ELR (cell line): ENCODE data around the gene ZDHHC5.
A peak's percentile ranks its signal among the peaks of the same experiment; 100 is the strongest.
"Not testable (repeated sequence)": the region's sequence is repeated elsewhere in the genome, so short reads cannot be mapped to it uniquely, and the experiment has no call there.

Experiments
- DNase-seq: peaks from one replicate; pipeline ENCODE4 v3.0.0-alpha.2; 2015; ENCODE audit warnings: low read depth

Gene ZDHHC5

DNA sequence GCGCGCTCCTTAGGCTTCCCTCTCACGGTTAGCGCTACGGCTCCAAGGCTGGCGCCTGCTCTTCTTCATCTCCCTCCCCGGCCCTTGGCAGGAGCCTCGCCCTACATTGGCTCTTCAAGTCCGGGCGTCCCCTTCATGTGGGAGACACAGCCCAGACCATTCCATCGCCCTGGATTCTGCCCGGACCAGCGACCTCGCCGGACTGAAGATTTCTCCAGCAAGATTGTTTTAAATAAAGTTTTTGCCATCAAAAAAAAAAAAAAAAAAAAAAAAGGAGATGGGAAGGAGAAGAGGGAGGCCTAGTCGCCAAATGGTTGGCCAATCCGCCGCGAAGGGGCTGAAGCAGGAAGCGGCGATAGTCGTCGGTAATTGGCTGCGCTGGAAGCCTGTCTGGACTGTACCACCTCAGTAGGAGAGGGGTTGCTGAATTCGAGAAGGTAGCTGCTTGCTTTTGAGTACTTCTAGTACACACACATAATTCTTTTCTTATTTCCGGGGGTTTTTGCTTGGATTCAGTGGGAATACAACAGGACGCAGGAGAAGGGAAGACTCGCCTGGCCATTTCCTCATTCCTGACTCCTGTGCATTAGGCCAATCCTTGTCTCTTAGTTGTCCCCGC, 688 bp upstream of the ZDHHC5 start:
- DNase-seq, result peak; percentile 99

DNA sequence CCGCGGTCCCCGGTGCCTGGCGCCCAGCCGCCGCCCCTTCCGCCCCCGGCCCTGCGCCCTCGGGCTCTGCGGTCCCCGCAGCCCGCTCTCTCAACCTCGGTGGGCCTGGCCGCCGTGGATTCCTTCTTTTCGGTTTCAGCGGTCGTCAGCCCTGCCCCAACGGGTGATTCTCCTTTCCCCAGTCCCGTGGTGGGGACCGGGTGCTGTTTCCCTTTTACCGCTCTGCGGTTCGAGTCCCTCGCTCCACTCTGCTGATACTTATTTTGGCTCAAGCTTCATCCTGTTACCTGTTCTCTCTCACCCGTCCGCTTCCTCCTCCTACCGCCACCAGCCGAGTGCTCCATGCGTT, 494 bp downstream of the ZDHHC5 start:
- peak; percentile 44 for DNase-seq

DNA sequence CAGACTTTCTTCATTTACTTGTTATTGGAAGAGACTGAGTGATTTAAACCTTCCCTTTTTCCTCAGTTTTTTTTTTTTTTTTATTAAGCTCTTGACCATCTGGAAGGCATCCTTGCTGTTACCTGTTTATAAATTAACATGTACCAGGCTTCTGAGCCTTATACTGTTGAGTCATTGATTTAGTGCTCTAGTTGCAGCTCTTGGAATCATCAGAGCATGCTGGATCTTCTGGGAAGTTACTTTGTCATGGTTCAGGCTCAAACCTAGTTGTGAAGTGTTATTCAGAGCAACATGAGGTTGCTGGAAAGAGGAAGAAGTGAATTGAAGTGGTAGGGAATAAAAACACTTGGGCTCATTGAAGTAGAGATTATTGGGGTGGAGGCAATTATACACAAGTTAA, 6.3 kb downstream of the ZDHHC5 start:
- DNase-seq, result no peak

DNA sequence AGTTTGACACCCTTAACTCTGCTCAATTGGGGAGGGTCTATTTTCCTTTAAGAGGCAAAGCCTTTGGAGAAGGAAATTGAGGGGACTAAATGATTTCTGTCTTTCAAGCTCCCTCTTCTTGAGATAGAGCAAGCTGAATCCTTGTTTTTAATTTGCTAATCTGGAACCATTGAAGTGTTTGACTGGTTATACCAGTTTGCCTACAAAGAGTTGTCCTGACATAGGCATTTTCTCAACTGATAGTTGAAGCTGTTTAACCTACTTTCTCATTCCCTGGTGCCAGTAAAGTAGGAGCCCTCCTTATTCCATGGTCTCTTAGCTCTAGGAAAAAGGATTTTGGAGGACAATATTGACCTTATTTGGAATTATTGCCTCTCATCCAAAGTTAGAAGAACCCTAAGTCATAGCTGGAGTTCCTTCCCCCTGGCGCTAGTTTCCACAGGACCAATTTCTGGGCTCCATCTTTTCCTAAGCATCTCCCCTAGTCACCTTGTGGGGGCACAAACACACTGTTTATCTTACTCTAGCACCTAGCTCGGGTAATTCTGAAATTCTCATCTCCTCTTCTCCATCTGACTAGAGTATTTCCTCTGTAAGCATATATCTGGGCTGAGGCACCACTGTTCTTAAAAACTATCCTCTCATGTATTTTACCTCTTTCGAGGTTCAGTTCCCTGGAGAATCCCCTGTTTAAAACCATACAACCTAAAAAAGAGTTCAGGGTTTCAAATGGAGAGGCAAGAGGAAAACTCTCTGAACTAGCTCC, 7.4 kb downstream of the ZDHHC5 start:
- DNase-seq, result no peak

DNA sequence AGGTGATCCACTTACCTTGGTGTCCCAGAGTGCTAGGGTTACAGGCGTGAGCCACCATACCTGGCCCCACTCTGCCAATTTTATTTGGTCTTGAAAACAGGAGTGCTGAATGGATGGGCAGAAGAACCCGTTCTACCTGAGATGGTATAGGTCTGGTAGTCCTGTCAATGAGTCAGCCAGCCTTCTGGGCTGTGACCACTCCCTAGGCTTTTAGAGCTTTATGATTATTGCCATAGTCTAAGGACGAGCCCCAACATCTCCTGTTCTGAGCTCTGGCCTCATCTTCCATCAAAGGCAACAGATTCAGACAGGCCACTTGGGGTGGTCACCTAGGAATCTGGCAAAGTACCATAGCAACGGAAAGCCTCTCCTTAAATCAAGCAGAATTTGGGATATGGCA, 11.5 kb downstream of the ZDHHC5 start:
- no peak for DNase-seq

DNA sequence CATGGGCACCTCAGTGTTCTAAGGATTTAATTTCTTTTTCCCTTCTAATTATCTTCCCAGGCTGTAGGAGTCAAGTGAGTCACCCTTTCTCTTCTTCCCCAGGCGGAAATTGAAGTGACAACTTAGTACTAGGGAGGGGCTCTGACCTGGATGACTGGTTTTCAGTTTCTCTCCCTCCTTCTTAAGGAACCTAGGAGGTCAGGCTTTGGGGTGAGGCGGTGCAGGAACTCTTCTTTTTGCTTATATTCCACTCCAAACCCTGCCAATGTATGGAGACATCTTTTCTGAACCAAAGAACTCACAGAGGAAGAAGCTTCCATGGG, 12.6 kb downstream of the ZDHHC5 start:
- peak; percentile 62 for DNase-seq

DNA sequence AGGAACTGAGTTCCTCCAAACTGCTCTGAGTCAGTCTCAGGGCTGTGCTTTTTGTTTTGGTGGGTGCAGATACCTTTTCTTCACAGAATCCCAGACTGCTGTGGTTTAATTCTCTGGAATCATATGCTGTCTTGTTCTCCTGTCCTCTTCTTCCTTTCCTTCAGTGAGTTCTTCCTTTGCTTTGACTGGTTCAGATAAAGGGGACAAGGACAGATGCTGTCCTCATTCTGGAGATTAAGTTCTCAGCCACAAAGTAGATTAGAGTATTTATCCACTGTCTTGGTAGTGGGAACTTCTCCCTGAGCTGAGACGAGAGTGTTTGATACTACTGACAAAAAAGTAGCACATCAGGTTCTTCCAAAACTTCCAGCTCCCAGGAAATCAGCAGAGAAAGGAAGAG, 13.3 kb downstream of the ZDHHC5 start:
- DNase-seq, result no peak

DNA sequence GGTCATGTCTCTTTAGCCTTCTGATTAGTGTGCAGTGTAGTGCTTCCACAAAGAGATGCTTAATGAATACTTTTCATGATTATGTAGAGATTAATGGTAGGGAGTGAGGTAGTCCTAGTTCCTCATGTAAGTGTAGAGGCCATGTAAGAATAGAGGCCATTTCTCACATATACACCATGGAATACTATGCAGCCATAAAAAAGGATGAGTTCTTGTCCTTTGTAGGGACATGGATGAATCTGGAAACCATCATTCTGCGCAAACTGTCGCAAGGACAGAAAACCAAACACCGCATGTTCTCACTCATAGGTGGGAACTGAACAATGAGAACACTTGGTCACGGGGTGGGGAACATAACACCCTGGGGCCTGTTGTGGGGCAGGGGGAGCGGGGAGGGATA, 22.6 kb downstream of the ZDHHC5 start:
- not testable (repeated sequence) for DNase-seq

DNA sequence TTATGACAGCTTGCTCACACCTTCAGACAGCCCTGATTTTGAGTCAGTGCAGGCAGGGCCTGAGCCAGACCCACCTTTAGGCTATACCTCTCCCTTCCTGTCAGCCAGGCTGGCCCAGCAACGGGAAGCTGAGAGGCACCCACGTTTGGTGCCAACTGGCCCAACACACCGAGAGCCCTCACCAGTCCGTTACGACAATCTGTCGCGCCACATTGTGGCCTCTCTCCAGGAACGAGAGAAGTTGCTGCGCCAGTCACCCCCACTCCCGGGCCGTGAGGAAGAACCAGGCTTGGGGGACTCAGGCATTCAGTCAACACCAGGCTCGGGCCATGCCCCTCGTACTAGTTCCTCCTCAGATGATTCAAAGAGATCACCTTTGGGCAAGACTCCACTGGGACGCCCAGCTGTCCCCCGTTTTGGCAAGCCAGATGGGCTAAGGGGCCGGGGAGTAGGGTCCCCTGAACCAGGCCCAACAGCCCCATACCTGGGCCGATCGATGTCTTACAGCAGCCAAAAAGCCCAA, 31.0 kb downstream of the ZDHHC5 start:
- no peak for DNase-seq

DNA sequence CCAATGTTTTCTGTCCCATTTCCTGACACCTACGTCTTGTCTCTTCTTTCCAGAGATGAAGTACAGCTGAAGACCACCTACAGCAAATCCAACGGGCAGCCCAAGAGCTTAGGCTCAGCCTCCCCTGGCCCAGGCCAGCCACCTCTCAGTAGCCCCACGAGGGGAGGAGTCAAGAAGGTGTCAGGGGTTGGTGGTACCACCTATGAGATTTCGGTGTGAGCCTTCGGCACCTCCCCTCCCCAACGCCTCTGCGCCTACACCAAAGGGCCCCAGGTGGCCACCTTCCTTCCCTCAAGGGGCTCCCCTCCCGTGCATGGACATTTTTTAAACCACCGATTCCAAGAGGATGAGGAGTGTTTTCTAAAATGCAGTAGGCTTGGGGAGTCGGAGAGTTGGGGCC, 31.9 kb downstream of the ZDHHC5 start:
- no peak for DNase-seq

DNA sequence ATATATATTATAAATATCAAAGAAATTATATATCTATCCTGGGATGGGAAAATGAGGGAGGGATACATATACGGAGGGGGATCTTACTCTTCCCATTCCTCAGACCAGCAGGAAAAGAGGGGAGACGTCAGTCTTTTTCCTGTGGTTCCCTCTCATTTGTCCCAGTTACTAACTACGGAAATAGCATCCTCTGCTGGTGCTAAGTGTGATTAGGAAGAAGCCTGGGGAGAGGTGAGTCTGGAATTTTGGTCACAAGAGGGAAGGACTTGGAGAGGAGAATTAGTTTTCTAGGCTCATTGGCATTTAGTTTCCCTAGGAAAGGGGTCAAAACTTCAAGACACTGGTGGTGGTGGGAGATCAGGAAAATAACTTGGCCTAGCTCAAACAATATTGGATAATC, 32.5 kb downstream of the ZDHHC5 start:
- DNase-seq, result no peak

DNA sequence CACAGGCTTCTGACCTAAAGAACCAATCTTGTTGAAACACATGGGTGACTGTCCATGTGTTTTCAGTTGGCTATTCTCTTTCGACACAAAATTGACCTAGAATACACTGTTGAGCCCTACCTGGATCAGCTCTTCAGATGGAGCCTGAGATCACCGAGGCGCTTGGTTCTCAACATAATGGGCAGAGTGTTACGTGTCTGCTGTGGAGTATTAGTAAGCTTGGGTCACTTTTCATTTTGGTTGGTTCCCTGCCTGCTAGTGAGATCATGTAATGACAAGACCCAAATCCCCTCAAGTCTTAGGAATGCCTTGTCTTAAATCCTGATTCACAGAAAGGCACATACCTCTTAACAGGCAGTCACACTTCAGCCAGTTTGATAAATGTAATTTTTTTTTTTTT, 35.4 kb downstream of the ZDHHC5 start:
- DNase-seq, result no peak

DNA sequence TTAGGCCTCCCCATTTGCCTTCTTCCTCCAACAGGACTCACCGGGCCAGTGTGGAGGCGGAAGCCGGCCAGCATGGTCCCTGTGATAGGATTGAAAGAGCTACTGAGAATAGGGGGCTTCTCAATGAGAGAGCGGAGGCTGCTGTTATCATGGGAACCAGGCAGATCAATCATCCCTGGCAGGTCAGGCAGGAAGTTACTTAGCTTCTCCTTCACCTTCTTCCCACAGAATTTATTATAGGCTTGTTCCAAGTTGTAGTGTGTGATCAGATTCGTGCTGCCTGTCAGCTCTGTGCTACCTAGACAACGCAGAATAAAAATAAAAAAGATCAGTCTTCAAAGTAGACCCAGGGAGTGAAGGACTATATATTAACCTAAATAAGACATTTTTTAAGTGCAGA, 37.0 kb downstream of the ZDHHC5 start:
- no peak for DNase-seq

DNA sequence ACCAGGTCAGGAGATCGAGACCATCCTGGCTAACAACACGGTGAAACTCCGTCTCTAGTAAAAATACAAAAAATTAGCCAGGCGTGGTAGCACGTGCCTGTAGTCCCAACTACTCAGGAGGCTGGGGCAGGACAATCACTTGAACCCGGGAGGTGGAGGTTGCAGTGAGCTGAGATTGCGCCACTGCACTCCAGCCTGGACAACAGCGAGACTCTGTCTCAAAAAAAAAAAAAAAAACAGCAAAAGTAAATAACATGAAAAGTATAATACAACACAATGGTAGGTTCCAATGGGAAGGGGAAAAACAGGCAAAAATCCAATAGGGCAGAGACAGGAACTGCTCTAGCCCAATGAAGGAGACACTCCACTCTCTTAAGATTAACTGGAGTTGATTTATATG, 37.5 kb downstream of the ZDHHC5 start:
- DNase-seq, result not testable (repeated sequence)

DNA sequence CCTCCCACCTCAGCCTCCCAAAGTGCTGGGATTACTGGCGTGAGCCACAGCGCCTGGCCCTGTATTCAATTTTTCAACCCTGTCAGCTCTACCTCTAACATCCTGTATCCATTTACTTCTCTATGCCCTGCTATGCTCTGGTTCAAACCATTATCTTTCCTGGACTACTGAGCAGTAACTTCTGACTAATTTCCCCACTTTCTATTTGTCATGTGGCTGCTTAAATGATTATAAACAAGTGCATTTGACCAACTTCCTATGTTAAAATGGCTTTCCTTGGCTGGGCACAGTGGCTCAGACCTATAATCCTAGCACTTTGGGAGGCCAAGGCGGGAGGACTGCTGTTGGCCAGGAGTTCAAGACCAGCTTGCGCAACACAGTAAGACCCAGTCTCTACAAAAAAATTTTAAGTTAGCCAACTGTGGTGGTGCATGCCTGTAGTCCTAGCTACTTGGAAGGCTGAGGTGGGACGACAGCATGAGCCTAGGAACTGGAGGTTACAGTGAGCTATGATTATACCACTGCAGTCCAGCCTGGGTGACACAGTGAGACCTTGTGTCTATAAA, 42.0 kb downstream of the ZDHHC5 start:
- no peak for DNase-seq

DNA sequence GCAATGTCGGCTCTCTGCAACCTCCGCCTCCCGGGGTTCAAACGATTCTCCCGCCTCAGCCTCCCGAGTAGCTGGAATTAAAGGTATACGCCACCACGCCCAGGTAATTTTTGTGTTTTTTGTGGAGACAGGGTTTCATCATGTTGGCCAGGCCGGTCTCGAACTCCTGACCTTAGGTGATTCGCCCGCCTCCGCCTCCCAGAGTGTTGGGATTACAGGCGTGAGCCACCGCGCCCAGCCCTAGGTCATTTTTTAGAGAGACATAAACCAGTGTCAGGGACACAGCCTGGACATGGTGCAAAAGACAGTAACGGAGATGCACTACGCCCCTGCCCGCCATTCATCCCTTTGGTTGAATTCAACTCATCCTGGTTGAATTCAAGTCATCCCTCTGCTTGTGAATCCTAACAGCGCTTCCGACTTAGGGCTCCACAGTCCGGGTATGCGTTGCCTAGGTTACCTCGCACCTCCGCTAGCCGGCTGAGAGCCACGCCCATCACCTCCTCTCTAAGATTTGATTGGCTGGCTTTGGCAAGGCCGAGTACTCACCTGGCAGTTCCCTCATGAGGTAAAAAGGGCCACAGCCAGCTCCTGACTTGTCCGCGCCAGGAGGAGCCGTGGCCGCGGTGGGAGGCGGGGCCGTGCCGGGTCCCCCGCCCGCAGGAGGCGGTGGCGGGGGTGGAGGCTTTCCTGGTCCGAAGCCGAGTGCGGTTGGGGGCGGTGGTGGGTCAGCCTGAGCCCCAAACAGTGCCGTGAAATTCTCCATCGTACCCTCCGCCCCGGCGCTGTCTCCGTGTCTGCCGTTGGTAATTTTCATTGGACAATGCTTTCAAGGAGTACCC, 43.7 kb downstream of the ZDHHC5 start, which contains the start of gene MED19:
Gene MED19 (minus strand): TSS at position 802 of the 842 bp plus-strand sequence. CDS start 36 bp downstream, at position 766.
- peak; percentile 82 for DNase-seq

DNA sequence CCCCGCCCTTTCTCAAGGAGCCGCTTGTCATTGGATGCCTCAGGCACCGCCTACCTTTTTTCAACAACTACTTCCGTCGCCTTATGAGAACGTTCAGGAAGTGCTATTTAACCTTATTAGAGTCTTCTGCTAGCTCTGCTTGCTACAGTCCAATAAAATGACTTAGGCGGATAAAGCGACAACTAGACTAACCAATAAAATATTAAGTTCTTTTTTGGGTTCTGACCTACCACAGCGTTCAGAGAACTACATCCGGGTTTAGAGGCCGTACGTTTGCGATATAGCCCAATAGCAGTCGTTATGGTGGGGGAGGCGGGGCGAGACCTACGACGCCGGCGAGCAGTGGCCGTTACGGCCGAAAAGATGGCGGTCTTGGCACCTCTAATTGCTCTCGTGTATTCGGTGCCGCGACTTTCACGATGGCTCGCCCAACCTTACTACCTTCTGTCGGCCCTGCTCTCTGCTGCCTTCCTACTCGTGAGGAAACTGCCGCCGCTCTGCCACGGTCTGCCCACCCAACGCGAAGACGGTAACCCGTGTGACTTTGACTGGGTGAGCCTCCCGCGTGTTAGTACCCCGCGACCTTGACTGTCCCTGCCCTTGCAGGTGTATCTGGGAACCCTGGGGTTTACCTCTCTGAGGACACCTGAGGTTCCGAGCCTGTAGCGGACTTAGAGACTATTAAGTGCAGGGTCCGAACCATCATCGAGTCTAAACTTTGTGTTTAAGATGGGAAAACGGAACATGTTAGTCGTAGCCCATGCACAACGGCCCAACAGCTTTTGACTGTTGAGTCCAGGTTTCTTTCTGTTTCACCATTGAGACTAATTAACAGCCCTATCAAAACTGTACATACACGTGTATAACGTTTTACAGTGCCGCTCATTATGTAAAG, 44.6 kb downstream of the ZDHHC5 start, which contains the start of gene TMX2:
Gene TMX2 (plus strand): TSS at position 338 of the 895 bp plus-strand sequence. CDS start 26 bp downstream, at position 364.
- peak; percentile 99 for DNase-seq

DNA sequence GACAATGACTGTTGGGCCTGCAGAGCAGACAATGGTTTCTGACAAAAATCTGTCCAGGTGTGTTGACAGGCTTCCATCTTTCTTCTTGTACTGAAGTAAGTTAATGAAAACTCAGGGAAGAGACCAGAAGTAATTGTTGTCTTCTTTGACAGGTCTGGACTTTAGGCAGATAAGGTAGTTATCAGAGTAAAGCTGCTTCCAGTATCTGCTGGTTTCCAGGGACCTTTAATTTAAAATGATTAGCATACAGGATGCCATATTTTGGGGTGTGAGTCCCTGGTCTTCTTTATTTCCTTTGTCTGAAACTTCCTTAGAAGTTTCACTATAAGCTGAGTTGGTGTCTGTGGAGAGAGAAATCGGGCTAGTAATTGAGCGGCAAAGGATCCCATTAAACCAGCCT, 45.9 kb downstream of the ZDHHC5 start:
- DNase-seq, result no peak

DNA sequence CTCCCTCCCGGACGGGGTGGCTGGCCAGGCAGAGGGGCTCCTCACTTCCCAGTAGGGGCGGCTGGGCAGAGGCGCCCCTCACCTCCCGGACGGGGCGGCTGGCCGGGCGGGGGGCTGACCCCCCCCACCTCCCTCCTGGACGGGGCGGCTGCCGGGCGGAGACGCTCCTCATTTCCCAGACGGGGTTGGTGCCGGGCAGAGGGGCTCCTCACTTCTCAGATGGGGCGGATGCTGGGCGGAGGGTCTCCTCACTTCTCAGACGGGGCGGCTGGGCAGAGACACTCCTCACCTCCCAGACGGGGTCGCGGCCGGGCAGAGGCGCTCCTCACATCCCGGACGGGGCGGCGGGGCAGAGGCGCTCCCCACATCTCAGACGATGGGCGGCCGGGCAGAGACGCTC, 48.8 kb downstream of the ZDHHC5 start:
- DNase-seq, result not testable (repeated sequence)

DNA sequence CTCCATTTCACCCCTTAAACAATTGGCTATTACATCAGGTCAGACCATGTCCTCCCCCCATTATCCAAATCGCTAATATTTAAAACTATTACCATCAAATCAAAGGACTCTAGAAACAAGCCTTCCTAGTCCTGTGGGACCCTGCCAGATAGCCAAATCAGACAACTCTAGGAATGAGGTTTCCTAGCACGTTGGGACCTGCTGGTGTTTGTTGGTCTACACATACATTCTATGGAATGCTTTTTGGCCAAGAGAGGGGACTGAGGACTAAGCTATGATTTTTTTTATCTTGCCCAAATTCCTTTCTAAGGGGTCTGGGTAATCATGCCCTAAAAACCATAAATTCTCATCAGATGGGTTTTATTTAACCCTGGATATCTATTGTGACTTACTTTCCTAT, 59.3 kb downstream of the ZDHHC5 start:
- DNase-seq, result no peak

DNA sequence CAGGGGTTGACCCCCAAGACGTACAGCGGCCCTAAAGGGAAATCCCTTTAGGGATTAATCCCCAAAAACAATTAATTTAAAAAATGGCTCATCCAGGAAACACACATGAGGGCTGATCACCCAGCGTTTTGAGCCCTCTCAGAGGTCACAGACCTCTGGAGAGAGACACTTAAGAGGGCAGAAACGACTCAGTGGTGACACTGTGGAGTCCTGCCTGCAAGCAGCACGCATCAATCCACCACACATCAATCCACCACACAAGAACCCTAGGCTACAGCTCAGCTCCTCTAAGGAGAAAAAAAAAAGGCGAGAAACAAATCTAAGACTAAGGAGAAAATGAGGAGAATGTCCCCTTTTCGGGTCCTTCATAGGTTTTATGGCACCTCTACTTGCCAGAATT, 60.9 kb downstream of the ZDHHC5 start:
- DNase-seq, result no peak
